Stimulated activated CD4-positive, alpha-beta T cell treated with anti-CD3 and anti-CD28 coated beads, Interleukin-4, amount 100 ng/mL, for 4 hours (primary cell): ENCODE measurements around the gene KAT14.
"Not testable (repeated sequence)": the region's sequence is repeated elsewhere in the genome, so short reads cannot be mapped to it uniquely, and the experiment has no call there.

ENCODE experiments used
- DNase-seq, 2 experiments: peaks; one replicate each; pipeline ENCODE4 v3.0.0-alpha.2; 2020

KAT14 gene

GRCh38 chr20:18224968-18225568, 87.4 kb downstream of the KAT14 start:
- DNase-seq = no peak

GRCh38 chr20:18225632-18226031, 88.0 kb downstream of the KAT14 start:
- DNase-seq = no peak

- DNase-seq = not testable (repeated sequence)
These were observed 89.1 kb downstream of the KAT14 start for GRCh38 chr20:18226741-18227140.

GRCh38 chr20:18233408-18233943, 95.8 kb downstream of the KAT14 start:
- DNase-seq = no peak
